ENCODE measurements around the gene NAGPA.

The NAGPA gene

DNA sequence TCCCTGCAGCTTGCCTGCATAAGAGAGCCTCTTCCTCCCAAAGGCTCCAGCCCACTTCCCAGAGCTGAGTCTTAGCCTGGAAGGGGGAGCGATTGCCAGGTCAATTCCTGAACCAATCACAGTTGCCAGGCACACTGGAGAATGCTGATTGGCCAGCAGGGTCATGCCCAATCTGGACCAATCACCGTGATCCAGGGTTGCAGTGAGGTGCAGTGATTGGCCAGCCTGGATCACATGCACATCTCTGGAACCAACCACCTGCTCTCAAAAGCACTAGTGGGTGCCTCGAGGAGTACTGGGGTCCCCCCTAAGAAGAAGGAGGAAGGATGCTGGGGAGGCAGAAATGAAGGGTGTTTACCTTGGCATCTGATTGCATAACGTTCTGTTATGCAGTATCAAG is 18.4 kb downstream of the NAGPA start:
- no peak for TF ChIP-seq POLR2AphosphoS5 (IDR thresholded peaks at IDR 0.05; ENCODE audit: low read depth, low read length)
- TF ChIP-seq TAF1 (IDR thresholded peaks at IDR 0.05; ENCODE audit: borderline replicate concordance, insufficient read depth, low read length): no peak
- TF ChIP-seq FOXP2 (optimal IDR thresholded peaks at IDR 0.05; ENCODE audit: borderline replicate concordance, extremely low read depth, extremely low read length, insufficient read depth): no peak
- TF ChIP-seq REST (IDR thresholded peaks at IDR 0.05; ENCODE audit: insufficient read depth in 1 of 2, low read depth in 2 of 2, low read length in 2 of 2): no peak
- no peak for TF ChIP-seq SIN3A (IDR thresholded peaks at IDR 0.05; ENCODE audit: borderline replicate concordance, insufficient read depth, low read length)

- TF ChIP-seq TAF1 (IDR thresholded peaks at IDR 0.05; ENCODE audit: borderline replicate concordance, insufficient read depth, low read length): no peak
- no peak for TF ChIP-seq POLR2AphosphoS5 (IDR thresholded peaks at IDR 0.05; ENCODE audit: low read depth, low read length)
- TF ChIP-seq SIN3A (IDR thresholded peaks at IDR 0.05; ENCODE audit: borderline replicate concordance, insufficient read depth, low read length): no peak
- TF ChIP-seq REST (IDR thresholded peaks at IDR 0.05; ENCODE audit: insufficient read depth in 1 of 2, low read depth in 2 of 2, low read length in 2 of 2): no peak
- no peak for TF ChIP-seq FOXP2 (optimal IDR thresholded peaks at IDR 0.05; ENCODE audit: borderline replicate concordance, extremely low read depth, extremely low read length, insufficient read depth)
These were observed 20.8 kb downstream of the NAGPA start for GRCh38 chr16:5012887-5013286.

DNA sequence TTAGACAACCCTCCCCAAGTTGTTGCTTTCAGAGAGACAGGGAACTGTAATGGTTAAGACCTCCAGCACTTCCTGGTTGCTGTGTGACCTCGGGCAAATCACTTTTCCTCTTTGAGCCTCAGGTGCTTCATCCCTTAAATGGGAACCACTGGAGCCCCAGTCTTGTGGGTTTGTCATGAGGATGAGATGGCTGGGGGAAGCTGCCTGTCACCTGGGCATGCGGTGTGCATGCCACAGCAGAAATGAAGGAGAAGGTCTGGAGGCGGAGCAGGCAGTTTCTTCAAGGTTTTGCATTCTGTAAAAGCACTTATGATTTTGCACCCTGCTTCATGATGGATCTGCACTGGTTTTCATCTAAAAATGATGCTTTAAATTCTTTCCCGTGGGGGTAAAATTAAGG is 22.1 kb downstream of the NAGPA start:
- TF ChIP-seq TAF1 (IDR thresholded peaks at IDR 0.05; ENCODE audit: borderline replicate concordance, insufficient read depth, low read length): no peak

- TF ChIP-seq POLR2AphosphoS5 (IDR thresholded peaks at IDR 0.05; ENCODE audit: low read depth, low read length) (no peak), SIN3A (IDR thresholded peaks at IDR 0.05; ENCODE audit: borderline replicate concordance, insufficient read depth, low read length) (no peak), TAF1 (IDR thresholded peaks at IDR 0.05; ENCODE audit: borderline replicate concordance, insufficient read depth, low read length) (no peak), REST (IDR thresholded peaks at IDR 0.05; ENCODE audit: insufficient read depth in 1 of 2, low read depth in 2 of 2, low read length in 2 of 2) (no peak), FOXP2 (optimal IDR thresholded peaks at IDR 0.05; ENCODE audit: borderline replicate concordance, extremely low read depth, extremely low read length, insufficient read depth) (no peak)
These were observed 23.0 kb downstream of the NAGPA start for GRCh38 chr16:5010576-5011329.

GRCh38 chr16:5008311-5008731 is 25.4 kb downstream of the NAGPA start:
- TF ChIP-seq POLR2AphosphoS5 (IDR thresholded peaks at IDR 0.05; ENCODE audit: low read depth, low read length) (no peak), FOXP2 (optimal IDR thresholded peaks at IDR 0.05; ENCODE audit: borderline replicate concordance, extremely low read depth, extremely low read length, insufficient read depth) (no peak), SIN3A (IDR thresholded peaks at IDR 0.05; ENCODE audit: borderline replicate concordance, insufficient read depth, low read length) (no peak), TAF1 (IDR thresholded peaks at IDR 0.05; ENCODE audit: borderline replicate concordance, insufficient read depth, low read length) (no peak), REST (IDR thresholded peaks at IDR 0.05; ENCODE audit: insufficient read depth in 1 of 2, low read depth in 2 of 2, low read length in 2 of 2) (no peak)
